ENCODE data around the gene CACNA2D3.

- TF ChIP-seq POLR2AphosphoS5 (IDR thresholded peaks at IDR 0.05; ENCODE audit: insufficient read depth in 1 of 2, low read depth in 1 of 2), result no peak
- TF ChIP-seq, protein P1, sequence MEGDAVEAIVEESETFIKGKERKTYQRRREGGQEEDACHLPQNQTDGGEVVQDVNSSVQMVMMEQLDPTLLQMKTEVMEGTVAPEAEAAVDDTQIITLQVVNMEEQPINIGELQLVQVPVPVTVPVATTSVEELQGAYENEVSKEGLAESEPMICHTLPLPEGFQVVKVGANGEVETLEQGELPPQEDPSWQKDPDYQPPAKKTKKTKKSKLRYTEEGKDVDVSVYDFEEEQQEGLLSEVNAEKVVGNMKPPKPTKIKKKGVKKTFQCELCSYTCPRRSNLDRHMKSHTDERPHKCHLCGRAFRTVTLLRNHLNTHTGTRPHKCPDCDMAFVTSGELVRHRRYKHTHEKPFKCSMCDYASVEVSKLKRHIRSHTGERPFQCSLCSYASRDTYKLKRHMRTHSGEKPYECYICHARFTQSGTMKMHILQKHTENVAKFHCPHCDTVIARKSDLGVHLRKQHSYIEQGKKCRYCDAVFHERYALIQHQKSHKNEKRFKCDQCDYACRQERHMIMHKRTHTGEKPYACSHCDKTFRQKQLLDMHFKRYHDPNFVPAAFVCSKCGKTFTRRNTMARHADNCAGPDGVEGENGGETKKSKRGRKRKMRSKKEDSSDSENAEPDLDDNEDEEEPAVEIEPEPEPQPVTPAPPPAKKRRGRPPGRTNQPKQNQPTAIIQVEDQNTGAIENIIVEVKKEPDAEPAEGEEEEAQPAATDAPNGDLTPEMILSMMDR (IDR thresholded peaks at IDR 0.05), result no peak
These were observed 509.4 kb downstream of the CACNA2D3 start for GRCh38 chr3:54631516-54632325.
